Right renal cortex interstitium (tissue), 3 donors: ENCODE data around the gene HOXA10. TPM values are rescaled to one million over a fixed set of nuclear protein-coding genes. Genes with fewer than 3 reads are reported as not detected.

ENCODE experiments used
- DNase-seq, 3 donors: peaks; one replicate each; pipeline ENCODE4 v3.0.0-alpha.2; 2013; ENCODE audit warnings: low read depth in 3 of 3, low spot score in 2 of 3
- polyA plus RNA-seq, 3 donors: library from polyadenylated mRNA; unstranded; fragments of 120-200 nt; gene quantifications; one replicate each; pipeline ENCODE4 v1.2.1, GENCODE V29; 2013; ENCODE audit not compliant: insufficient read length in 3 of 3

HOXA10 gene
- polyA plus RNA-seq, 3 donors = 130 to 142 (median 140) TPM

GRCh38 chr7:27168265-27168947 lies 5.7 kb downstream of the HOXA10 start:
- no peak for DNase-seq

- DNase-seq = no peak
Observed at GRCh38 chr7:27167916-27168264, 6.2 kb downstream of the HOXA10 start.

- no peak for DNase-seq
Observed at GRCh38 chr7:27166531-27167505, 7.3 kb downstream of the HOXA10 start.

- peak in 1 of 3 donors; percentile 81 for DNase-seq
Observed at GRCh38 chr7:27165996-27166530, 8.1 kb downstream of the HOXA10 start.

GRCh38 chr7:27165089-27165995 lies 8.8 kb downstream of the HOXA10 start, which contains the start of gene HOXA9:
HOXA9 (minus strand) TSS chr7:27165537; CDS start chr7:27165457, 80 bp downstream.
- DNase-seq = peak; percentile 88 to 93 (median 91)

- DNase-seq = no peak
Observed at GRCh38 chr7:27164367-27165088, 9.6 kb downstream of the HOXA10 start.

- DNase-seq = no peak
Observed at GRCh38 chr7:27164045-27164366, 10.1 kb downstream of the HOXA10 start.

GRCh38 chr7:27163288-27164044 lies 10.7 kb downstream of the HOXA10 start:
- no peak for DNase-seq

GRCh38 chr7:27162561-27163287 lies 11.4 kb downstream of the HOXA10 start:
- DNase-seq = no peak

- DNase-seq = no peak
Observed at GRCh38 chr7:27161721-27162560, 12.2 kb downstream of the HOXA10 start.

GRCh38 chr7:27161214-27161720 lies 12.9 kb downstream of the HOXA10 start:
- no peak for DNase-seq

GRCh38 chr7:27160546-27161213 lies 13.4 kb downstream of the HOXA10 start:
- peak in 2 of 3 donors; percentile 88 to 91 for DNase-seq

GRCh38 chr7:27160145-27160545 lies 14.0 kb downstream of the HOXA10 start:
- DNase-seq = no peak

- no peak for DNase-seq
Observed at GRCh38 chr7:27159266-27160144, 14.6 kb downstream of the HOXA10 start.

- DNase-seq = no peak
Observed at GRCh38 chr7:27158436-27159265, 15.5 kb downstream of the HOXA10 start.
